IMR-90 (cell line): ENCODE measurements around the gene VCPKMT. TPM values are rescaled to one million over a fixed set of nuclear protein-coding genes. Genes with fewer than 3 reads are reported as not detected.

Experiments used
- ATAC-seq: fragments of 200-7000 bp; cut with Tn5 transposase; 2 replicates; pipeline ENCODE4 v1.9.1; 2020; ENCODE audit warnings: low read depth, mild to moderate bottlenecking, moderate library complexity
- BruUV-seq: library from RNA; stranded (reverse); fragments of 400-500 nt; replicated peaks from 2 replicates; lab custom pipeline; 2021; lab: Mats Ljungman, UMichigan
- CTCF ChIA-PET: fragments of 300-600 bp; formaldehyde crosslinking; extraction: SDS; loops from one replicate; lab custom pipeline; 2021; ENCODE audit warnings: antibody characterized with exemption; lab: Yijun Ruan, JAX
- POLR2A ChIA-PET: fragments of 300-600 bp; sonication (Branson Sonifier 250); formaldehyde crosslinking; loops from one replicate; lab custom pipeline; 2022; ENCODE audit warnings: antibody characterized with exemption; ENCODE audit not compliant: unreplicated experiment; lab: Charles Lee
- DNase-seq: peaks from one replicate; pipeline ENCODE4 v3.0.0; 2013
- H2AFZ ChIP-seq: replicated peaks from 2 replicates; pipeline ENCODE3; 2013; ENCODE audit warnings: low read length, mild to moderate bottlenecking; ENCODE audit not compliant: poor library complexity
- H2AK5ac ChIP-seq: 2 replicates; pipeline ENCODE4 v1.6.1; 2013; ENCODE audit warnings: low read depth, low read length, inconsistent platforms
- H2AK9ac ChIP-seq: replicated peaks from 2 replicates; pipeline ENCODE3; 2013; ENCODE audit warnings: mild to moderate bottlenecking, low read depth, low read length, moderate library complexity; ENCODE audit not compliant: poor library complexity
- H2BK120ac ChIP-seq: 2 replicates; pipeline ENCODE4 v1.6.1; 2013; ENCODE audit warnings: low read depth, low read length, inconsistent platforms
- H2BK15ac ChIP-seq: 3 replicates; pipeline ENCODE4 v1.6.1; 2013; ENCODE audit warnings: low read depth, low read length, inconsistent platforms
- H2BK20ac ChIP-seq: 2 replicates; pipeline ENCODE4 v1.6.1; 2013; ENCODE audit warnings: low read depth, mild to moderate bottlenecking, inconsistent platforms, low read length, moderate library complexity
- H2BK5ac ChIP-seq: 2 replicates; pipeline ENCODE4 v1.6.1; 2013; ENCODE audit warnings: mild to moderate bottlenecking, low read depth, low read length, inconsistent platforms; ENCODE audit not compliant: poor library complexity, severe bottlenecking
- H3K14ac ChIP-seq: replicated peaks from 2 replicates; pipeline ENCODE4 v1.6.1; 2013; ENCODE audit warnings: low read depth, low read length, inconsistent platforms
- H3K18ac ChIP-seq: 2 replicates; pipeline ENCODE4 v1.6.1; 2013; ENCODE audit warnings: low read depth, low read length, control low read depth
- H3K23ac ChIP-seq: 2 replicates; pipeline ENCODE4 v1.6.1; 2013; ENCODE audit warnings: low read depth, low read length, inconsistent platforms
- H3K27ac ChIP-seq: 2 replicates; pipeline ENCODE4 v1.5.1; 2013; ENCODE audit warnings: mild to moderate bottlenecking, control low read depth, low read length; ENCODE audit not compliant: insufficient read depth
- H3K27me3 ChIP-seq: 2 replicates; pipeline ENCODE4 v1.6.1; 2013; ENCODE audit warnings: low read length; ENCODE audit not compliant: control insufficient read depth, insufficient read depth
- H3K36me3 ChIP-seq: 2 replicates; pipeline ENCODE4 v1.6.1; 2013; ENCODE audit warnings: low read length, mixed read lengths; ENCODE audit not compliant: control insufficient read depth, insufficient read depth
- H3K4ac ChIP-seq: 2 replicates; pipeline ENCODE4 v1.6.1; 2013; ENCODE audit warnings: low read depth, low read length, inconsistent platforms
- H3K4me1 ChIP-seq: 2 replicates; pipeline ENCODE4 v1.6.1; 2013; ENCODE audit warnings: low read length, mixed read lengths; ENCODE audit not compliant: control insufficient read depth, insufficient read depth
- H3K4me2 ChIP-seq: 2 replicates; pipeline ENCODE4 v1.6.1; 2013; ENCODE audit warnings: low read depth, mild to moderate bottlenecking, control low read depth, low read length, moderate library complexity
- H3K4me3 ChIP-seq: 2 replicates; pipeline ENCODE4 v1.5.1; 2013; ENCODE audit warnings: low read depth, mild to moderate bottlenecking, control low read depth, low read length, moderate library complexity; ENCODE audit not compliant: insufficient read depth
- H3K56ac ChIP-seq: 2 replicates; pipeline ENCODE4 v1.6.1; 2013; ENCODE audit warnings: low read length, inconsistent platforms; ENCODE audit not compliant: insufficient read depth; ENCODE audit errors: extremely low read depth
- H3K79me1 ChIP-seq, 2 experiments: 2 replicates each; pipeline ENCODE4 v1.6.1; 2013; ENCODE audit warnings: low read length in 2 of 2, inconsistent platforms in 1 of 2, low read depth in 1 of 2
- H3K9ac ChIP-seq: 2 replicates; pipeline ENCODE4 v1.6.1; 2013; ENCODE audit warnings: low read depth, low read length, control low read depth
- H3K9me1 ChIP-seq: 2 replicates; pipeline ENCODE4 v1.6.1; 2013; ENCODE audit warnings: low read length, inconsistent platforms; ENCODE audit not compliant: insufficient read depth
- H3K9me3 ChIP-seq: 2 replicates; pipeline ENCODE4 v1.6.1; 2013; ENCODE audit warnings: low read length; ENCODE audit not compliant: control insufficient read depth, insufficient read depth
- H4K20me1 ChIP-seq: 2 replicates; pipeline ENCODE4 v1.6.1; 2013; ENCODE audit warnings: low read length, inconsistent platforms; ENCODE audit not compliant: insufficient read depth
- H4K5ac ChIP-seq: 2 replicates; pipeline ENCODE4 v1.6.1; 2013; ENCODE audit warnings: mild to moderate bottlenecking, low read depth, low read length, control low read depth
- H4K8ac ChIP-seq, 2 experiments: 2 replicates each; pipeline ENCODE4 v1.6.1; 2013; ENCODE audit warnings: low read depth in 2 of 2, low read length in 2 of 2, control low read depth in 1 of 2, inconsistent platforms in 1 of 2
- H4K91ac ChIP-seq: 2 replicates; pipeline ENCODE4 v1.6.1; 2013; ENCODE audit warnings: low read depth, low read length, inconsistent platforms; ENCODE audit not compliant: insufficient read depth
- BHLHE40 ChIP-seq: fragments of 150-350 bp; IDR thresholded peaks from 2 replicates; pipeline ENCODE4 v1.6.1; 2016; ENCODE audit warnings: mild to moderate bottlenecking, low read depth, low read length
- CEBPB ChIP-seq: IDR thresholded peaks from 2 replicates; pipeline ENCODE4 v1.6.1; 2012; ENCODE audit warnings: low read depth, low read length, improper control_type of control experiment
- CHD1 ChIP-seq: IDR thresholded peaks from 2 replicates; pipeline ENCODE4 v1.6.1; 2012; ENCODE audit warnings: low read depth, low read length, improper control_type of control experiment
- CTCF ChIP-seq: conservative IDR thresholded peaks from 2 replicates; pipeline ENCODE4 v1.5.1; 2012; ENCODE audit warnings: mild to moderate bottlenecking, low read depth, low read length, improper control_type of control experiment
- ELK1 ChIP-seq: fragments of 150-350 bp; IDR thresholded peaks from 2 replicates; pipeline ENCODE4 v1.6.1; 2016; ENCODE audit warnings: low read depth, mild to moderate bottlenecking, low read length, moderate library complexity, borderline replicate concordance
- FOS ChIP-seq: fragments of 150-350 bp; IDR thresholded peaks from 2 replicates; pipeline ENCODE4 v1.6.1; 2016; ENCODE audit warnings: low read depth, low read length
- MAZ ChIP-seq: IDR thresholded peaks from 2 replicates; pipeline ENCODE4 v1.6.1; 2012; ENCODE audit warnings: low read depth, mild to moderate bottlenecking, low read length, improper control_type of control experiment, moderate library complexity, borderline replicate concordance
- MXI1 ChIP-seq: IDR thresholded peaks from 2 replicates; pipeline ENCODE4 v1.6.1; 2012; ENCODE audit warnings: low read depth, mild to moderate bottlenecking, low read length, moderate library complexity, borderline replicate concordance
- NFE2L2 ChIP-seq: fragments of 150-350 bp; IDR thresholded peaks from 2 replicates; pipeline ENCODE4 v1.6.1; 2016; ENCODE audit warnings: low read depth, mild to moderate bottlenecking, low read length
- POLR2A ChIP-seq: IDR thresholded peaks from 2 replicates; pipeline ENCODE4 v1.6.1; 2012; ENCODE audit warnings: mild to moderate bottlenecking, low read depth, low read length
- RAD21 ChIP-seq: IDR thresholded peaks from 2 replicates; pipeline ENCODE4 v1.6.1; 2012; ENCODE audit warnings: low read length, improper control_type of control experiment
- RCOR1 ChIP-seq: IDR thresholded peaks from 2 replicates; pipeline ENCODE4 v1.6.1; 2012; ENCODE audit warnings: mild to moderate bottlenecking, low read length, improper control_type of control experiment; ENCODE audit not compliant: insufficient replicate concordance
- RFX5 ChIP-seq: IDR thresholded peaks from 2 replicates; pipeline ENCODE4 v1.8.0; 2012; ENCODE audit warnings: low read depth, mild to moderate bottlenecking, low read length, moderate library complexity
- SMC3 ChIP-seq: fragments of 150-350 bp; IDR thresholded peaks from 2 replicates; pipeline ENCODE4 v1.6.1; 2016; ENCODE audit warnings: low read depth, mild to moderate bottlenecking, antibody characterized with exemption, low read length, moderate library complexity
- WGBS, 2 experiments: methylation state at CpG; one replicate each; pipeline versions ENCODE4 v1.1.5 to v1.1.7; 2013; ENCODE audit warnings: missing lambda C conversion rate in 2 of 2; ENCODE audit not compliant: insufficient read length in 1 of 2; ENCODE audit errors: extremely low coverage in 2 of 2; 5-methylcytosine and 5-hydroxymethylcytosine counted together
- dilution Hi-C: fragments of 300-500 bp; cut with HindIII; formaldehyde crosslinking; loops from one replicate; pipeline ENCODE4 v1.14.3; 2018; ENCODE audit warnings: low sequenced_read_pairs; ENCODE audit not compliant: unreplicated experiment
- in situ Hi-C: fragments of 300-500 bp; cut with MboI; formaldehyde crosslinking; loops from 3 replicates; pipeline ENCODE4 v1.14.3; 2019; ENCODE audit warnings: low sequenced_read_pairs, inconsistent platforms, mixed read lengths
- intact Hi-C: fragments of 100-400 bp; cut with micrococcal nuclease; formaldehyde crosslinking; loops from 2 replicates; pipeline ENCODE4 v1.10.0; 2022
- polyA plus RNA-seq, 3 experiments: library from polyadenylated mRNA; depleted of rRNA; stranded (reverse); fragments of >200 nt; gene quantifications; 2 replicates each; pipeline ENCODE4 v1.2.3, GENCODE V29; 2012; ENCODE audit warnings: low replicate concordance in 1 of 3
- total RNA-seq: library from RNA; depleted of rRNA; stranded (reverse); fragments of >200 nt; gene quantifications from 2 replicates; pipeline ENCODE4 v1.2.3, GENCODE V29; 2012
- TF ChIP-seq, protein P1 (sequence below): fragments of 150-350 bp; IDR thresholded peaks from 2 replicates; pipeline ENCODE4 v1.6.1; 2017; ENCODE audit warnings: mild to moderate bottlenecking, antibody characterized with exemption, low read length, low read depth

Gene VCPKMT
- total and polyA plus RNA-seq, 2 of the 4 experiments (the other 2 are of a cell fraction), result 2.5 to 4.7 TPM

DNA sequence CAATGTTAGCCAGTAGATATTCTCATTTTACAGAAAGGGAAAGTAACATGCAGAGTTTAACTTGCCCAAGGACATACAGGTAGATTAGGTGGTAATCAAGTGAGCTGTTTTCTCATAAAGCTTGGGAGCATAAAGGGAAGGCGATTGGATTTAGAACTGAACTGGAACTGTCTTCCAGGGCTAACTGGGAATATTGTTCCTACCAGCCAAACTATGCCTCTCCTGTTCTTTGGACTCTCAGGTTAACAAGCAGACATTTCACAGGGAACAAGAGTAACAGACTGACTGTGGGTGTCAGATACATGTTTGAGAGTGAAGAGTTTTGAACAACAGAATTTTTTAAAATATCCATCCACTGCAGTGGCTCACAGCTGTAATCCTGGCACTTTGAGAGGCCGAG is 15.6 kb downstream of the VCPKMT start:
- DNase-seq (no peak), ATAC-seq (no peak)
- H2AFZ ChIP-seq, result no peak overlapping the region
- H3K9me1 ChIP-seq, result peaks cover 5% of the 10 kb centered on the region
- no peak overlapping the region for H3K23ac ChIP-seq
- H3K56ac ChIP-seq, result no peak overlapping the region
- no TSS peak for BruUV-seq
- H4K91ac ChIP-seq, result no peak overlapping the region
- no peak overlapping the region for H3K9ac ChIP-seq
- H2BK20ac ChIP-seq, result no peak overlapping the region
- H3K27me3 ChIP-seq, result no peaks in the 10 kb centered on the region
- H2AK5ac ChIP-seq, result no peak overlapping the region
- no peaks in the 10 kb centered on the region for H3K36me3 ChIP-seq
- CTCF ChIA-PET, result no interaction called here
- no peak overlapping the region for H3K27ac ChIP-seq
- H3K4ac ChIP-seq, result no peak overlapping the region
- dilution Hi-C loops (no loop called here), in situ Hi-C loops (no loop called here), intact Hi-C loops (loop anchor here (5.0 kb wide), 1 partner anchor 99 kb away; no protein-coding TSS in a partner anchor)
- H3K9me3 ChIP-seq, result no peaks in the 10 kb centered on the region
- H2BK120ac ChIP-seq, result no peak overlapping the region
- 0 out of 2 replicates have a peak, but pooled peaks cover 2% of the 10 kb centered on the region for H3K4me1 ChIP-seq
- no peak overlapping the region for H4K8ac ChIP-seq
- H3K4me3 ChIP-seq, result no peak overlapping the region
- H2BK15ac ChIP-seq, result no peak overlapping the region
- H4K20me1 ChIP-seq, result no peaks in the 10 kb centered on the region
- TF ChIP-seq ELK1 (no peak), CTCF (no peak), FOS (no peak), CHD1 (no peak), NFE2L2 (no peak), CEBPB (no peak), POLR2A (no peak), RAD21 (no peak), BHLHE40 (no peak), MXI1 (no peak), SMC3 (no peak), RCOR1 (no peak), RFX5 (no peak), MAZ (no peak)
- TF ChIP-seq, protein P1, sequence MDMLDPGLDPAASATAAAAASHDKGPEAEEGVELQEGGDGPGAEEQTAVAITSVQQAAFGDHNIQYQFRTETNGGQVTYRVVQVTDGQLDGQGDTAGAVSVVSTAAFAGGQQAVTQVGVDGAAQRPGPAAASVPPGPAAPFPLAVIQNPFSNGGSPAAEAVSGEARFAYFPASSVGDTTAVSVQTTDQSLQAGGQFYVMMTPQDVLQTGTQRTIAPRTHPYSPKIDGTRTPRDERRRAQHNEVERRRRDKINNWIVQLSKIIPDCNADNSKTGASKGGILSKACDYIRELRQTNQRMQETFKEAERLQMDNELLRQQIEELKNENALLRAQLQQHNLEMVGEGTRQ, result no peak
- no peak overlapping the region for H2AK9ac ChIP-seq
- no peak overlapping the region for H3K4me2 ChIP-seq
- H4K5ac ChIP-seq, result no peak overlapping the region
- peaks cover 0 to 5% of the 10 kb centered on the region in 2 experiments; a peak in 2 of 4 replicates for H3K79me1 ChIP-seq
- POLR2A ChIA-PET, result no interaction called here
- H3K14ac ChIP-seq, result no peak overlapping the region
- no peak overlapping the region for H3K18ac ChIP-seq
- H2BK5ac ChIP-seq, result no peak overlapping the region
- 80% methylated on average over 1 of the region's 2 CpGs; no CpG with 5 or more reads in 1 of the 2 experiments for WGBS, 2 experiments
